ENCODE data around the gene KNDC1.

- TF ChIP-seq POLR2A (IDR thresholded peaks at IDR 0.05) (no peak), CTCF (IDR thresholded peaks at IDR 0.05 in 8 of 11, conservative IDR thresholded peaks at IDR 0.05 in 3 of 11) (no peak)
Measured at GRCh38 chr10:133272964-133273420, 113.0 kb downstream of the KNDC1 start.
